Muscle layer of duodenum (tissue), 2 donors: ENCODE results near the gene SERINC2.

Experiments
- H3K27ac ChIP-seq: one replicate; pipeline ENCODE4 v1.7.0; 2013; ENCODE audit warnings: mild to moderate bottlenecking, low read length
- H3K27me3 ChIP-seq: one replicate; pipeline ENCODE4 v1.7.0; 2013; ENCODE audit warnings: low read depth, mild to moderate bottlenecking, control low read depth, low read length
- H3K36me3 ChIP-seq, 2 donors: one replicate each; pipeline ENCODE4 v1.7.0; 2013; ENCODE audit warnings: low read length in 2 of 2, control low read depth in 1 of 2, mild to moderate bottlenecking in 1 of 2; ENCODE audit not compliant: insufficient read depth in 2 of 2, control insufficient read depth in 1 of 2
- H3K4me1 ChIP-seq, 2 donors: one replicate each; pipeline ENCODE4 v1.7.0; 2013; ENCODE audit warnings: low read length in 2 of 2, mild to moderate bottlenecking in 2 of 2, control low read depth in 1 of 2, moderate library complexity in 1 of 2; ENCODE audit not compliant: insufficient read depth in 2 of 2, control insufficient read depth in 1 of 2
- H3K4me3 ChIP-seq, 2 donors: one replicate each; pipeline ENCODE4 v1.7.0; 2013; ENCODE audit warnings: low read length in 2 of 2, low read depth in 1 of 2, mild to moderate bottlenecking in 1 of 2
- H3K9me3 ChIP-seq, 2 donors: one replicate each; pipeline ENCODE4 v1.7.0; 2013; ENCODE audit warnings: low read length in 2 of 2, control low read depth in 1 of 2, mild to moderate bottlenecking in 1 of 2; ENCODE audit not compliant: control insufficient read depth in 1 of 2
- donor health status: healthy.

The SERINC2 gene

GRCh38 chr1:31437433-31438037 is 24.5 kb downstream of the SERINC2 start:
- Histone ChIP-seq H3K9me3 (no peaks in the 10 kb centered on the region), H3K27ac (no peak overlapping the region), H3K4me1 (no peaks in the 10 kb centered on the region), H3K36me3 (no peaks in the 10 kb centered on the region), H3K27me3 (no peaks in the 10 kb centered on the region), H3K4me3 (no peak overlapping the region)

GRCh38 chr1:31439276-31439675 is 26.3 kb downstream of the SERINC2 start:
- no peak overlapping the region for H3K4me3 ChIP-seq
- H3K9me3 ChIP-seq: no peaks in the 10 kb centered on the region
- H3K27me3 ChIP-seq: no peaks in the 10 kb centered on the region
- no peaks in the 10 kb centered on the region for H3K36me3 ChIP-seq
- no peaks in the 10 kb centered on the region for H3K4me1 ChIP-seq
- H3K27ac ChIP-seq: no peak overlapping the region

- Histone ChIP-seq H3K9me3 (no peaks in the 10 kb centered on the region), H3K27me3 (no peaks in the 10 kb centered on the region), H3K27ac (no peak overlapping the region), H3K4me1 (no peaks in the 10 kb centered on the region), H3K36me3 (no peaks in the 10 kb centered on the region), H3K4me3 (no peak overlapping the region)
Observed at GRCh38 chr1:31441073-31441472, 28.1 kb downstream of the SERINC2 start.

GRCh38 chr1:31441558-31441957 is 28.5 kb downstream of the SERINC2 start:
- Histone ChIP-seq H3K27me3 (no peaks in the 10 kb centered on the region), H3K9me3 (no peaks in the 10 kb centered on the region), H3K36me3 (no peaks in the 10 kb centered on the region), H3K27ac (no peak overlapping the region), H3K4me3 (no peak overlapping the region), H3K4me1 (no peaks in the 10 kb centered on the region)

- H3K4me1 ChIP-seq: no peaks in the 10 kb centered on the region
- H3K9me3 ChIP-seq: no peaks in the 10 kb centered on the region
- H3K36me3 ChIP-seq: no peaks in the 10 kb centered on the region
- H3K4me3 ChIP-seq: no peak overlapping the region
- H3K27me3 ChIP-seq: no peaks in the 10 kb centered on the region
- H3K27ac ChIP-seq: no peak overlapping the region
Observed at GRCh38 chr1:31441970-31442647, 29.1 kb downstream of the SERINC2 start.

GRCh38 chr1:31442648-31442994 is 29.6 kb downstream of the SERINC2 start:
- no peaks in the 10 kb centered on the region for H3K27me3 ChIP-seq

GRCh38 chr1:31443673-31444072 is 30.7 kb downstream of the SERINC2 start:
- H3K4me3 ChIP-seq: no peak overlapping the region
- H3K36me3 ChIP-seq: no peaks in the 10 kb centered on the region
- H3K4me1 ChIP-seq: no peaks in the 10 kb centered on the region
- no peak overlapping the region for H3K27ac ChIP-seq
- H3K9me3 ChIP-seq: no peaks in the 10 kb centered on the region
- no peaks in the 10 kb centered on the region for H3K27me3 ChIP-seq

More at GRCh38 chr1:31442648-31442994, 29.6 kb downstream of the SERINC2 start:
- Histone ChIP-seq H3K27ac (no peak overlapping the region), H3K9me3 (no peaks in the 10 kb centered on the region), H3K36me3 (no peaks in the 10 kb centered on the region), H3K4me1 (no peaks in the 10 kb centered on the region), H3K4me3 (no peak overlapping the region)

- Histone ChIP-seq H3K4me1 (no peaks in the 10 kb centered on the region), H3K36me3 (no peaks in the 10 kb centered on the region), H3K9me3 (no peaks in the 10 kb centered on the region), H3K27me3 (no peaks in the 10 kb centered on the region), H3K4me3 (no peak overlapping the region), H3K27ac (peak overlapping the region; percentile 48)
Observed at GRCh38 chr1:31444725-31445448, 31.9 kb downstream of the SERINC2 start.

- Histone ChIP-seq H3K36me3 (no peaks in the 10 kb centered on the region), H3K4me3 (no peak overlapping the region), H3K27ac (no peak overlapping the region), H3K27me3 (no peaks in the 10 kb centered on the region), H3K9me3 (peaks cover 0 to 4% of the 10 kb centered on the region in 2 donors), H3K4me1 (no peaks in the 10 kb centered on the region)
Observed at GRCh38 chr1:31445951-31446350, 32.9 kb downstream of the SERINC2 start.

- Histone ChIP-seq H3K27ac (no peak overlapping the region), H3K9me3 (peaks cover 0 to 7% of the 10 kb centered on the region in 2 donors), H3K4me1 (no peaks in the 10 kb centered on the region), H3K36me3 (no peaks in the 10 kb centered on the region), H3K27me3 (no peaks in the 10 kb centered on the region), H3K4me3 (no peak overlapping the region)
Observed at GRCh38 chr1:31447210-31447609, 34.2 kb downstream of the SERINC2 start.

GRCh38 chr1:31453384-31454079 is 40.5 kb downstream of the SERINC2 start:
- peaks cover 10 to 34% of the 10 kb centered on the region in 2 donors for H3K9me3 ChIP-seq
- H3K27ac ChIP-seq: no peak overlapping the region
- H3K27me3 ChIP-seq: no peaks in the 10 kb centered on the region
- no peak overlapping the region for H3K4me3 ChIP-seq
- H3K4me1 ChIP-seq: no peaks in the 10 kb centered on the region
- H3K36me3 ChIP-seq: no peaks in the 10 kb centered on the region
